K562 (cell line): Measurements from ENCODE around the gene CCDC78. TPM values are rescaled to one million over a fixed set of nuclear protein-coding genes. Genes with fewer than 3 reads are reported as not detected.

ENCODE experiments used
- ARID4B ChIP-seq: sonication (generic); formaldehyde crosslinking; IDR thresholded peaks from 2 replicates; pipeline ENCODE4 v1.8.0; 2022; ENCODE audit warnings: mild to moderate bottlenecking, missing genetic modification reagents
- ATF1 ChIP-seq, 2 experiments: fragments of 450-650 bp in 1 of 2; IDR thresholded peaks; 2 replicates each; pipeline ENCODE4 v1.6.1; 2016; ENCODE audit warnings: missing compliant biosample characterization in 1 of 2, missing genetic modification characterization in 1 of 2
- BRF2 ChIP-seq: IDR thresholded peaks from 3 replicates; pipeline ENCODE4 v1.6.1; 2011; ENCODE audit warnings: borderline replicate concordance, mild to moderate bottlenecking; ENCODE audit not compliant: insufficient read length, insufficient read depth
- CAMTA2 ChIP-seq: fragments of 250-450 bp; sonication (Bioruptor Pico); conservative IDR thresholded peaks from 2 replicates; pipeline ENCODE4 v1.5.1; 2022
- FOXJ3 ChIP-seq: sonication (generic); formaldehyde crosslinking; IDR thresholded peaks from 2 replicates; pipeline ENCODE4 v1.4.0; 2020; ENCODE audit warnings: mild to moderate bottlenecking, missing genetic modification reagents
- FOXK2 ChIP-seq, 2 experiments: fragments of 450-650 bp; IDR thresholded peaks in 1 of 2; conservative IDR thresholded peaks in 1 of 2; 2 replicates each; pipeline ENCODE4 v1.6.1; 2016; ENCODE audit warnings: low read depth in 2 of 2, mild to moderate bottlenecking in 1 of 2
- GATAD2A ChIP-seq: fragments of 450-650 bp; IDR thresholded peaks from 2 replicates; pipeline ENCODE4 v1.6.1; 2017
- HOMEZ ChIP-seq: fragments of 250-450 bp; sonication (Bioruptor Pico); IDR thresholded peaks from 2 replicates; pipeline ENCODE4 v1.4.0; 2020; ENCODE audit warnings: mild to moderate bottlenecking, moderate library complexity
- JUN ChIP-seq, 2 experiments: sonication (generic) in 1 of 2; formaldehyde crosslinking in 1 of 2; IDR thresholded peaks; 2 replicates each; pipeline versions ENCODE4 v1.6.1 to v1.8.0; 2012 to 2022; ENCODE audit warnings: borderline replicate concordance in 2 of 2, mild to moderate bottlenecking in 2 of 2, improper control_type of control experiment in 1 of 2, low read depth in 1 of 2, low read length in 1 of 2, missing genetic modification reagents in 1 of 2
- KDM1A ChIP-seq, 2 experiments: fragments of 450-650 bp; IDR thresholded peaks; 2 replicates each; pipeline ENCODE4 v1.6.1; 2016; ENCODE audit warnings: mild to moderate bottlenecking in 2 of 2
- NCOA1 ChIP-seq: fragments of 450-650 bp; IDR thresholded peaks from 2 replicates; pipeline ENCODE4 v1.6.1; 2016; ENCODE audit warnings: low read depth
- PTBP1 ChIP-seq: fragments of 200-400 bp; formaldehyde crosslinking; IDR thresholded peaks from 2 replicates; pipeline ENCODE4 v1.6.1; 2017; ENCODE audit warnings: low read depth, low read length
- RBFOX2 ChIP-seq: fragments of 200-400 bp; formaldehyde crosslinking; IDR thresholded peaks from 2 replicates; pipeline ENCODE4 v1.6.1; 2017; ENCODE audit warnings: low read depth, mild to moderate bottlenecking, low read length, moderate library complexity
- SOX6 ChIP-seq: fragments of 450-650 bp; IDR thresholded peaks from 2 replicates; pipeline ENCODE4 v1.6.1; 2014; ENCODE audit warnings: mild to moderate bottlenecking
- polyA plus RNA-seq, 8 experiments: library from polyadenylated mRNA; depleted of rRNA in 4 of 8; stranded (reverse) in 5 of 8; unstranded in 3 of 8; fragments of >200 nt; fragmentation: Nextera tagmentation in 2 of 8; fragmentation: Illumina TruSeq in 1 of 8; extraction: Ambion mirVana in 2 of 8; extraction: Trizol in 1 of 8; gene quantifications; 2 replicates each; pipeline versions ENCODE4 v1.2.1 to v1.2.3, GENCODE V29; 2011 to 2014; ENCODE audit warnings: inconsistent platforms in 1 of 8, missing spikeins in 1 of 8
- total RNA-seq, 7 experiments: library from RNA; depleted of rRNA in 6 of 7; stranded (reverse); fragments of >200 nt in 6 of 7; fragmentation: Illumina TruSeq in 2 of 7; extraction: Trizol in 2 of 7; gene quantifications; 2 replicates each; pipeline versions ENCODE4 v1.2.1 to v1.2.3, GENCODE V29; 2011 to 2021; ENCODE audit warnings: low replicate concordance in 1 of 7
- TF ChIP-seq, protein P1 (sequence below): fragments of 450-650 bp; IDR thresholded peaks from 2 replicates; pipeline ENCODE4 v1.6.1; 2018; ENCODE audit warnings: mild to moderate bottlenecking, low read depth; ENCODE audit not compliant: partially characterized antibody
- TF ChIP-seq, protein P2 (sequence below), 2 experiments: fragments of 200-800 bp in 1 of 2; sonication (Bioruptor generic) in 1 of 2; sonication (generic) in 1 of 2; formaldehyde crosslinking in 1 of 2; IDR thresholded peaks in 1 of 2; conservative IDR thresholded peaks in 1 of 2; 2 replicates each; pipeline versions ENCODE4 v1.5.0 to v1.6.1; 2016 to 2020; ENCODE audit warnings: missing compliant biosample characterization in 1 of 2, missing genetic modification characterization in 1 of 2, missing genetic modification reagents in 1 of 2

Gene CCDC78
- total and polyA plus RNA-seq, 9 of the 15 experiments (the other 6 are each of a cell fraction or from before 2014, with no cell fraction given): 0.24 to 17.7 (median 2.9) TPM

DNA sequence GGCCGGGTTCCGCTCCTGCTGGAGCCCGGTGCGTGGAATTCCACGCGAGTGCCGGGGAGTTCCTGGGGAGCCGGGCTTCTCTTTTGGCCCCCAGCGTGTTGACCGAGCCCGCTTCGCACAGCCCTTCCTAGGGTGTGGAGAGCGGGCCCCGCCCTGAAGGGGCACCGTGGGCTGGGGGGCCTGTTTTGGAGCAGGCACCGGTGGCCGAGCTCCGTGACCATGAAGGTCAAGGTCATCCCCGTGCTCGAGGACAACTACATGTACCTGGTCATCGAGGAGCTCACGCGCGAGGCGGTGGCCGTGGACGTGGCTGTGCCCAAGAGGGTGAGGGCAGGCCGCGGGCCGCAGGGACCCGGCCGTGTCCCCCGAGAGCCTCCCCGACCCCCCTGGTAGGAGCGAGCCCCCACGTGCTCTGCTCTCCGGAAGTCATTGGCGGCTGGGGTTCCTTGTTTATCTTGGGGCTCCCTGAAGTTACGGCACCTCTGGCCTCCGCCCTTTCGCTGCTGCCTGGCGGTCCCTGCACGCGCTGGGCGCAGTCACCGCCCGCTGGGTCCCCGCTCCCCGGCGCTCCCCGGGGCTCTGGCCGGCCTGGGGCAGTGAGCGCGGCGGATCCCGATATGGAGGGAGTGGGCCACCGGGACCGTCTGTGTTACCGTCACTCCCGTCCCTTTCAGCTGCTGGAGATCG, 1.2 kb upstream of the CCDC78 start (continued):
- TF ChIP-seq HOMEZ (CRISPR knock-in tag) (no peak), NCOA1 (no peak), PTBP1 (peak; percentile 16; the same call in 1 of the 2 replicates), RBFOX2 (peak; percentile 64), JUN (IDR thresholded peaks at IDR 0.05; ENCODE audit: borderline replicate concordance, low read depth, low read length) (no peak), JUN (CRISPR knock-in tag; IDR thresholded peaks at IDR 0.05; ENCODE audit: borderline replicate concordance) (0 out of 2 replicates have a peak, but pooled peaks have one; percentile 58), SOX6 (no peak), GATAD2A (0 out of 2 replicates have a peak, but pooled peaks have one; percentile 16), ATF1 (CRISPR knock-in tag; IDR thresholded peaks at IDR 0.05) (no peak), ATF1 (tag; IDR thresholded peaks at IDR 0.05) (no peak), KDM1A (IDR thresholded peaks at IDR 0.05) (no peak), CAMTA2 (CRISPR knock-in tag) (no peak), FOXK2 (conservative IDR thresholded peaks at IDR 0.05 in 1 of 2, IDR thresholded peaks at IDR 0.05 in 1 of 2; ENCODE audit: low read depth in 2 of 2) (peak; percentile 65 to 69), FOXJ3 (CRISPR knock-in tag) (no peak), BRF2 (no peak), ARID4B (CRISPR knock-in tag) (peak; percentile 18)
- TF ChIP-seq, protein P1, sequence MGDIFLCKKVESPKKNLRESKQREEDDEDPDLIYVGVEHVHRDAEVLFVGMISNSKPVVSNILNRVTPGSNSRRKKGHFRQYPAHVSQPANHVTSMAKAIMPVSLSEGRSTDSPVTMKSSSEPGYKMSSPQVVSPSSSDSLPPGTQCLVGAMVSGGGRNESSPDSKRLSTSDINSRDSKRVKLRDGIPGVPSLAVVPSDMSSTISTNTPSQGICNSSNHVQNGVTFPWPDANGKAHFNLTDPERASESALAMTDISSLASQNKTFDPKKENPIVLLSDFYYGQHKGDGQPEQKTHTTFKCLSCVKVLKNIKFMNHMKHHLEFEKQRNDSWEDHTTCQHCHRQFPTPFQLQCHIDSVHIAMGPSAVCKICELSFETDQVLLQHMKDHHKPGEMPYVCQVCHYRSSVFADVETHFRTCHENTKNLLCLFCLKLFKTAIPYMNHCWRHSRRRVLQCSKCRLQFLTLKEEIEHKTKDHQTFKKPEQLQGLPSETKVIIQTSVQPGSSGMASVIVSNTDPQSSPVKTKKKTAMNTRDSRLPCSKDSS: no peak
- TF ChIP-seq, protein P2, sequence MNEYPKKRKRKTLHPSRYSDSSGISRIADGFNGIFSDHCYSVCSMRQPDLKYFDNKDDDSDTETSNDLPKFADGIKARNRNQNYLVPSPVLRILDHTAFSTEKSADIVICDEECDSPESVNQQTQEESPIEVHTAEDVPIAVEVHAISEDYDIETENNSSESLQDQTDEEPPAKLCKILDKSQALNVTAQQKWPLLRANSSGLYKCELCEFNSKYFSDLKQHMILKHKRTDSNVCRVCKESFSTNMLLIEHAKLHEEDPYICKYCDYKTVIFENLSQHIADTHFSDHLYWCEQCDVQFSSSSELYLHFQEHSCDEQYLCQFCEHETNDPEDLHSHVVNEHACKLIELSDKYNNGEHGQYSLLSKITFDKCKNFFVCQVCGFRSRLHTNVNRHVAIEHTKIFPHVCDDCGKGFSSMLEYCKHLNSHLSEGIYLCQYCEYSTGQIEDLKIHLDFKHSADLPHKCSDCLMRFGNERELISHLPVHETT (CRISPR knock-in tag; conservative IDR thresholded peaks at IDR 0.05 in 1 of 2, IDR thresholded peaks at IDR 0.05 in 1 of 2): no peak
